ENCODE data around the gene DUSP19. TPM values are rescaled to one million over a fixed set of nuclear protein-coding genes. Genes with fewer than 3 reads are reported as not detected.
A peak's percentile ranks its signal among the peaks of the same experiment; 100 is the strongest.

Gene DUSP19
- total and polyA plus RNA-seq, 2 donors from 2014 or later = 1.8 to 4.4 TPM

DNA sequence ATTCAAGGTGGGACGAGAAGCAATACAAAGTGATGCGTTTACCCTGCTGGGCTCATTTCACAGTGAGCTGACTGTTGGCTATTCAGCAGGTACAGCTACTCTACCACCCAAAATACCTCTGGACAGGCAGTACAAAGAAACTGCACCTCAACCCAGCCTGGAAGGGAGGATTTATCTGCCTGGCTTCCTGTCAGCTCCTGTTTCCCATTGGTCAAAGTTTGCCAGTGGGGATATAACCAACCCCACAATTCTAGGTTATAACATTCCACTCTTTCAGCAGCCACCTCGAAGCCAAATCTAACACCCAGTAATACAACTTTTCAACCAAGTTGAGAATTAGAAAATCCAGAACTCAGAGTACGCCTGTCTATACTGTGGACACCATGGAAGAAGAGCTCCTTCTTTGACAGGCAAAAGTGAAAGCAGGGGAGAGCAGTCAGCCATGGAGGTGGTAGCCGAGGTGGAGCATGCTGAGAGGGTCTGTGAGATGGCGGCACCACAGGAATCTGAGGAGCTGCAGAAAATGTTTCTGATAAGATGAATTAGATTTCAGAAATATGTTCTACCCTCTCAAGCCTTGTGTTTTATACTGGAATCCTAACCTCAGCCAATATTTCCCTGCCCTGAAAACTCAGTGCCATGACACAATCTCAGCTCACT, 10.8 kb downstream of the DUSP19 start:
- Histone ChIP-seq H3K27me3 (ENCODE audit: control insufficient read depth, insufficient read depth, low read length) (no peaks in the 10 kb centered on the region), H3K36me3 (ENCODE audit: control insufficient read depth in 2 of 3, insufficient read depth in 3 of 3, low read length in 3 of 3) (no peaks in the 10 kb centered on the region), H3K4me3 (ENCODE audit: low read length in 3 of 3) (peak overlapping the region in 2 of 3 donors; percentile 41 to 44), H3K9me3 (ENCODE audit: control insufficient read depth in 2 of 3, insufficient read depth in 1 of 3, low read length in 3 of 3) (no peaks in the 10 kb centered on the region), H3K9ac (ENCODE audit: low read length in 3 of 3) (peak overlapping the region in 1 of 3 donors; percentile 36), H3K27ac (ENCODE audit: low read depth in 2 of 2, low read length in 2 of 2) (no peak overlapping the region), H3K4me1 (ENCODE audit: control insufficient read depth in 2 of 3, insufficient read depth in 2 of 3, low read depth in 1 of 3, low read length in 3 of 3) (no peaks in the 10 kb centered on the region)
- intact Hi-C loops (cut with DNase I) = no loop called here
- no peak for FAIRE-seq
- no peak for DNase-seq
- TF ChIP-seq, protein P1, sequence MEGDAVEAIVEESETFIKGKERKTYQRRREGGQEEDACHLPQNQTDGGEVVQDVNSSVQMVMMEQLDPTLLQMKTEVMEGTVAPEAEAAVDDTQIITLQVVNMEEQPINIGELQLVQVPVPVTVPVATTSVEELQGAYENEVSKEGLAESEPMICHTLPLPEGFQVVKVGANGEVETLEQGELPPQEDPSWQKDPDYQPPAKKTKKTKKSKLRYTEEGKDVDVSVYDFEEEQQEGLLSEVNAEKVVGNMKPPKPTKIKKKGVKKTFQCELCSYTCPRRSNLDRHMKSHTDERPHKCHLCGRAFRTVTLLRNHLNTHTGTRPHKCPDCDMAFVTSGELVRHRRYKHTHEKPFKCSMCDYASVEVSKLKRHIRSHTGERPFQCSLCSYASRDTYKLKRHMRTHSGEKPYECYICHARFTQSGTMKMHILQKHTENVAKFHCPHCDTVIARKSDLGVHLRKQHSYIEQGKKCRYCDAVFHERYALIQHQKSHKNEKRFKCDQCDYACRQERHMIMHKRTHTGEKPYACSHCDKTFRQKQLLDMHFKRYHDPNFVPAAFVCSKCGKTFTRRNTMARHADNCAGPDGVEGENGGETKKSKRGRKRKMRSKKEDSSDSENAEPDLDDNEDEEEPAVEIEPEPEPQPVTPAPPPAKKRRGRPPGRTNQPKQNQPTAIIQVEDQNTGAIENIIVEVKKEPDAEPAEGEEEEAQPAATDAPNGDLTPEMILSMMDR (IDR thresholded peaks at IDR 0.05; ENCODE audit: borderline replicate concordance, extremely low read depth, insufficient read depth) = no peak

- no peaks in the 10 kb centered on the region for H3K27me3 ChIP-seq (ENCODE audit: control insufficient read depth, insufficient read depth, low read length)
- peak overlapping the region in 1 of 3 donors; percentile 10 for H3K4me3 ChIP-seq (ENCODE audit: low read length in 3 of 3)
- no peak overlapping the region for H3K27ac ChIP-seq (ENCODE audit: low read depth in 2 of 2, low read length in 2 of 2)
- H3K9ac ChIP-seq (ENCODE audit: low read length in 3 of 3) = no peak overlapping the region
- TF ChIP-seq, protein P1 (IDR thresholded peaks at IDR 0.05; ENCODE audit: borderline replicate concordance, extremely low read depth, insufficient read depth) = no peak
- no peak for FAIRE-seq
- intact Hi-C loops (cut with DNase I) = no loop called here
- no peak for DNase-seq
- no peaks in the 10 kb centered on the region for H3K36me3 ChIP-seq (ENCODE audit: control insufficient read depth in 2 of 3, insufficient read depth in 3 of 3, low read length in 3 of 3)
- no peaks in the 10 kb centered on the region for H3K9me3 ChIP-seq (ENCODE audit: control insufficient read depth in 2 of 3, insufficient read depth in 1 of 3, low read length in 3 of 3)
- H3K4me1 ChIP-seq (ENCODE audit: control insufficient read depth in 2 of 3, insufficient read depth in 2 of 3, low read depth in 1 of 3, low read length in 3 of 3) = no peaks in the 10 kb centered on the region
These were observed 12.9 kb downstream of the DUSP19 start for GRCh38 chr2:183091318-183091953.

- no peak overlapping the region for H3K9ac ChIP-seq (ENCODE audit: low read length in 3 of 3)
- H3K27ac ChIP-seq (ENCODE audit: low read depth in 2 of 2, low read length in 2 of 2) = no peak overlapping the region
- intact Hi-C loops (cut with DNase I) = no loop called here
- H3K36me3 ChIP-seq (ENCODE audit: control insufficient read depth in 2 of 3, insufficient read depth in 3 of 3, low read length in 3 of 3) = no peaks in the 10 kb centered on the region
- H3K4me3 ChIP-seq (ENCODE audit: low read length in 3 of 3) = no peak overlapping the region
- FAIRE-seq (no peak), DNase-seq (no peak)
- no peaks in the 10 kb centered on the region for H3K27me3 ChIP-seq (ENCODE audit: control insufficient read depth, insufficient read depth, low read length)
- TF ChIP-seq, protein P1 (IDR thresholded peaks at IDR 0.05; ENCODE audit: borderline replicate concordance, extremely low read depth, insufficient read depth) = no peak
- H3K4me1 ChIP-seq (ENCODE audit: control insufficient read depth in 2 of 3, insufficient read depth in 2 of 3, low read depth in 1 of 3, low read length in 3 of 3) = no peaks in the 10 kb centered on the region
- H3K9me3 ChIP-seq (ENCODE audit: control insufficient read depth in 2 of 3, insufficient read depth in 1 of 3, low read length in 3 of 3) = no peaks in the 10 kb centered on the region
These were observed 13.4 kb downstream of the DUSP19 start for GRCh38 chr2:183091954-183092345.

All from kidney (tissue), 14 donors.